Fibroblast of peridontal ligament (primary cell): ENCODE results near the gene ZFHX3.
A peak's percentile ranks its signal among the peaks of the same experiment; 100 is the strongest.

ENCODE experiments used
- DNase-seq: peaks from one replicate; pipeline ENCODE4 v3.0.0-alpha.2; 2010; ENCODE audit errors: extremely low read depth

The ZFHX3 gene

GRCh38 chr16:72950669-72951068, 97.3 kb downstream of the ZFHX3 start:
- no peak for DNase-seq

GRCh38 chr16:72948238-72948829, 99.6 kb downstream of the ZFHX3 start:
- no peak for DNase-seq

- DNase-seq = no peak
Observed at GRCh38 chr16:72947379-72948237, 100.3 kb downstream of the ZFHX3 start.

- no peak for DNase-seq
Observed at GRCh38 chr16:72946474-72947194, 101.3 kb downstream of the ZFHX3 start.

- no peak for DNase-seq
Observed at GRCh38 chr16:72946063-72946462, 101.9 kb downstream of the ZFHX3 start.

- no peak for DNase-seq
Observed at GRCh38 chr16:72945611-72946010, 102.3 kb downstream of the ZFHX3 start.

- DNase-seq = no peak
Observed at GRCh38 chr16:72944757-72945485, 103.0 kb downstream of the ZFHX3 start.

GRCh38 chr16:72942021-72942420, 105.9 kb downstream of the ZFHX3 start:
- no peak for DNase-seq

- DNase-seq = no peak
Observed at GRCh38 chr16:72940886-72941285, 107.0 kb downstream of the ZFHX3 start.

- DNase-seq = peak; percentile 35
Observed at GRCh38 chr16:72939247-72939646, 108.7 kb downstream of the ZFHX3 start.

GRCh38 chr16:72938795-72939164, 109.1 kb downstream of the ZFHX3 start:
- DNase-seq = peak; percentile 73

- DNase-seq = no peak
Observed at GRCh38 chr16:72937916-72938794, 109.8 kb downstream of the ZFHX3 start.

- DNase-seq = no peak
Observed at GRCh38 chr16:72937360-72937759, 110.6 kb downstream of the ZFHX3 start.

- DNase-seq = no peak
Observed at GRCh38 chr16:72936408-72936807, 111.5 kb downstream of the ZFHX3 start.

GRCh38 chr16:72935896-72936295, 112.0 kb downstream of the ZFHX3 start:
- no peak for DNase-seq

GRCh38 chr16:72934636-72935403, 113.1 kb downstream of the ZFHX3 start:
- DNase-seq = peak; percentile 38

GRCh38 chr16:72932677-72933335, 115.1 kb downstream of the ZFHX3 start:
- no peak for DNase-seq

GRCh38 chr16:72932050-72932449, 115.9 kb downstream of the ZFHX3 start:
- DNase-seq = no peak

- no peak for DNase-seq
Observed at GRCh38 chr16:72930396-72930795, 117.5 kb downstream of the ZFHX3 start.
